ENCODE data around the gene ITGB7. TPM values are rescaled to one million over a fixed set of nuclear protein-coding genes. Genes with fewer than 3 reads are reported as not detected.
A peak's percentile ranks its signal among the peaks of the same experiment; 100 is the strongest.

ITGB7 gene
- total and polyA plus RNA-seq, 2 donors, result 9.5 to 18.9 TPM

DNA sequence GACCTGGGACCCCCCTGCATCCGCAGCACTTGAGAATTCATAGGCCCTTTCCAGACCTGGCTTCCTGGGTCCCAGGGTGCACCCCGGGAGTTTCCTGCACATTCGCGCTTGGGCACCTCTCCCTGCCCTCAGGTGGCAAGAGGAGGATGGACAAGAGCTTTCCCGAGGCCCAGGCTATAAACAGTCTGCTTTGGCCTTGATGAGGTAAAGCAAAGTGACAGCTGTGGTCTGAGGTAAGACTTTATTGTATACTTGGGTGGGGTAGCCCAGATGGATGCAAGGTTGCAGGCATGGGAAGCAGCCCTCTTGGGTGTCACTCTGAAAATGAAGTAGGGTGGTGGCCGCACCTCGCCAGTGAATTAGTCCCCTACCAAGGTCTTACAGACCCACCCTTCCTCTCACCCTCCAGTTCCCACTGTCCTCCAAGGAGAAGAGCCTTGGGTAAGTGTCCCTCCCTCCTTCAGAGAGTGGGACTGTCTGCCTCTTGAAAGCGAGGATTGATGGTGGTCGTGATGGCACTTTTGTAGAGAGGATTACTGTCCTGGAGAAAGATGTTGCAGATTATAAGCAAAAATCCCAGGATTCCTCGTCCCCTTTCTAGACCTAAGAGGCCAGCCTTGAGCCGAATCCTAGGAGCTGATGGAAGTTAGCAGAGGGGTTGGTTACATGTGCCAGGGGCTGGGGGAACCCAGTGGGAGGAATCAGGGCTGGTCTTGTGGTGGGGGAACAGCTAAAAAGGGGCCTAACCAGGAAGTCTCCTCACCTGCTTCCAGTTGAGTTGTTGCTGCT lies 15.8 kb downstream of the ITGB7 start:
- Histone ChIP-seq H3K36me3 (ENCODE audit: control insufficient read depth in 2 of 2, insufficient read depth in 2 of 2, low read length in 1 of 2) (peaks cover 45 to 59% of the 10 kb centered on the region in 2 donors), H3K4me1 (ENCODE audit: control insufficient read depth in 2 of 2, insufficient read depth in 2 of 2, low read length in 2 of 2) (peaks cover 0 to 9% of the 10 kb centered on the region in 2 donors), H3K27ac (ENCODE audit: low read depth in 1 of 2, low read length in 1 of 2) (no peak overlapping the region), H3K4me3 (ENCODE audit: low read length in 2 of 2) (no peak overlapping the region), H3K9me3 (ENCODE audit: control insufficient read depth in 2 of 2, insufficient read depth in 1 of 2, low read length in 1 of 2) (no peaks in the 10 kb centered on the region), H3K27me3 (ENCODE audit: control insufficient read depth in 2 of 2, insufficient read depth in 1 of 2, low read length in 1 of 2) (no peaks in the 10 kb centered on the region)
- no peak for DNase-seq (ENCODE audit: low read depth in 6 of 9, low spot score in 9 of 9)
- 96% methylated on average over 11 of the region's 11 CpGs for WGBS

DNA sequence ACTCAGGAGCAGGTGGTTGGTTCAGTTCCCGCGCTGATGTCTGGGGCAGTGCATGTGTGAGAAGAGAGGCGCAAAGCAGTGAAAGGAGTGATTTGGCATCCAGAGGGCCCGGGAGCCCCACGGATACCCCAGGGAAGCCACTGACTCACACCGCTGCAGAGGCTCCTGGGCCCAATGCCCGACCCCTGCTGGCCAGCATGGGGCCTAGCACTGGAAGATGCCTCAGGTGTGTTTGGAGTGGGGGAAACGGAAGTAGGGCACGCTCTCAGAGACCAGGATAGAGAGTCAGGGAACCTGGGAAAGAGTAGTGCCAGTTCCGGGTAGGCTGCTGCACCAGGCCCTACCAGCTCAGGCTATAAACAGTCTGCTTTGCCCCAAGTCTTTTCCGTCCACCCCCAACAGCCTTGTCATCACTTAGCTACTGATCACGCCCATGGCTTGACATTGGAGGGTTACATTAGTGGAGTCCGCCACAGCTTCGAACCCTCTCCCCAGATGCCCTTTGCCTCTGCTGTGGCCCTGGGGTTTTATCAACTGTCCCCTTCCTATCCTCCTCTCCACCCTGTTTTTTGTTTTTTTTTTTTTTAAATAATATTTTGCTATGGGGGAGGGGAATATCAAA lies 16.8 kb downstream of the ITGB7 start:
- peaks cover 55 to 68% of the 10 kb centered on the region in 2 donors for H3K36me3 ChIP-seq (ENCODE audit: control insufficient read depth in 2 of 2, insufficient read depth in 2 of 2, low read length in 1 of 2)
- WGBS, result 81% methylated on average over 14 of the region's 14 CpGs
- H3K27ac ChIP-seq (ENCODE audit: low read depth in 1 of 2, low read length in 1 of 2), result no peak overlapping the region
- no peak overlapping the region for H3K4me3 ChIP-seq (ENCODE audit: low read length in 2 of 2)
- H3K9me3 ChIP-seq (ENCODE audit: control insufficient read depth in 2 of 2, insufficient read depth in 1 of 2, low read length in 1 of 2), result no peaks in the 10 kb centered on the region
- no peaks in the 10 kb centered on the region for H3K27me3 ChIP-seq (ENCODE audit: control insufficient read depth in 2 of 2, insufficient read depth in 1 of 2, low read length in 1 of 2)
- peak in 1 of 9 donors; percentile 50 for DNase-seq (ENCODE audit: low read depth in 6 of 9, low spot score in 9 of 9)
- peaks cover 0 to 14% of the 10 kb centered on the region in 2 donors for H3K4me1 ChIP-seq (ENCODE audit: control insufficient read depth in 2 of 2, insufficient read depth in 2 of 2, low read length in 2 of 2)

DNA sequence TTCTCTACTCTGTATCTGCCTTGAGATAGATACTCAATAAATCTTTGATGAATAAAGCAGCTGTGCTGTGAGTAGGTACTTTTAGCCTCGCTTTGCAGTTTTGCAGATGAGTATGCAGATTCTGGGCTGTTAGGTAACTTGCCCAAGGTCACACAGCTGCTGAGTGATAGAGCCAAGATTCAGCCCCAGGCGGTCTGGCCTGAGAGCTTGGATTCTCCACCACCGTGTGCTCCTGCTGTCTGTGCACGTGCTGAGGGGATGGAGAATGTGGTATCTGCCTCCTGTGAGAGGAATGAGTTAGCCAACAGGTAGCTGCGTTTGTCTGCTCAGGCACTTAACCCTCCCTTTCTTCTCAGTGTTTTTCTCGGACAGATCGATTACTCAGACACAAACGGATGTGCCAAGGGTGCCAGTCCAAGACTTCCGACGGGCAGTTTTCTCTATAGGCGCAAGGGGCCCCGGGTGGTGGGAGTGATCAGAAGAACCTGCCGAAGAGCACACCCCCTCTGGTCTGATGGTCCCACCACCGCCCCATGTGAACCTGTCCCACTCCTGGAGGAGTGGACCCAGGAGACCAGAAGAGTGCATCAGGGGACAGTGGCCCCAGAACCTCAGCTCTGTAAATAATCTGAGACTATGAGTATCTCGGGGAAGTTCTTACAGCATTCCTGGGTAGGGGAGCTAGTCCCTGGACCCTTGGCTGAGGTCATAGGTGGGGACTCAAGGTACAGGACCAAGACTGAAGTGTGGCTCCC lies 19.7 kb downstream of the ITGB7 start:
- WGBS, result 94% methylated on average over 15 of the region's 15 CpGs
- Histone ChIP-seq H3K27me3 (ENCODE audit: control insufficient read depth in 2 of 2, insufficient read depth in 1 of 2, low read length in 1 of 2) (no peaks in the 10 kb centered on the region), H3K4me3 (ENCODE audit: low read length in 2 of 2) (no peak overlapping the region), H3K9me3 (ENCODE audit: control insufficient read depth in 2 of 2, insufficient read depth in 1 of 2, low read length in 1 of 2) (peaks cover 0 to 2% of the 10 kb centered on the region in 2 donors), H3K36me3 (ENCODE audit: control insufficient read depth in 2 of 2, insufficient read depth in 2 of 2, low read length in 1 of 2) (peaks cover 76 to 90% of the 10 kb centered on the region in 2 donors), H3K4me1 (ENCODE audit: control insufficient read depth in 2 of 2, insufficient read depth in 2 of 2, low read length in 2 of 2) (peaks cover 11 to 32% of the 10 kb centered on the region in 2 donors), H3K27ac (ENCODE audit: low read depth in 1 of 2, low read length in 1 of 2) (no peak overlapping the region)
- DNase-seq (ENCODE audit: low read depth in 6 of 9, low spot score in 9 of 9), result no peak

DNA sequence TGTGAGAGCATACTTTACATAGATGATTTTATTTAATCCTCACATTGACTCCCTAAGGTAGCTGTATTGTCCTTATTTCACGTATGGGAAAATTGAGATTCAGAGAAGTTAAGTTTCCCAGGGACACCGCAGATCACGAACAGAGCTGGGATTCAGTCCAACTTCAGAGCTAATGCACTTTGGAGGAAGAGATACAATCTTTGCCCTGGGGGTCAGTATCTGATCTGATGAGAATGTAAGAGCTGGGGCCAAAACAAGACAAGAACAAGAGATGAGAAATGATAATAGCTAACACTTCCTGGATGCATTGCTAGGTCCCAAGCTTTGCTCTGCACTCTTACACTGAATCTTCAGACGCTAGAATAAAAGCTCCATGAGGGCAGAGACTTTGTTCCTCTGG lies 20.3 kb downstream of the ITGB7 start:
- Histone ChIP-seq H3K36me3 (ENCODE audit: control insufficient read depth in 2 of 2, insufficient read depth in 2 of 2, low read length in 1 of 2) (peaks cover 77 to 90% of the 10 kb centered on the region in 2 donors), H3K4me1 (ENCODE audit: control insufficient read depth in 2 of 2, insufficient read depth in 2 of 2, low read length in 2 of 2) (peaks cover 17 to 38% of the 10 kb centered on the region in 2 donors), H3K27ac (ENCODE audit: low read depth in 1 of 2, low read length in 1 of 2) (no peak overlapping the region), H3K9me3 (ENCODE audit: control insufficient read depth in 2 of 2, insufficient read depth in 1 of 2, low read length in 1 of 2) (peaks cover 0 to 2% of the 10 kb centered on the region in 2 donors), H3K4me3 (ENCODE audit: low read length in 2 of 2) (no peak overlapping the region), H3K27me3 (ENCODE audit: control insufficient read depth in 2 of 2, insufficient read depth in 1 of 2, low read length in 1 of 2) (no peaks in the 10 kb centered on the region)
- DNase-seq (ENCODE audit: low read depth in 6 of 9, low spot score in 9 of 9), result no peak
- WGBS, result 95% methylated on average over 4 of the region's 4 CpGs

DNA sequence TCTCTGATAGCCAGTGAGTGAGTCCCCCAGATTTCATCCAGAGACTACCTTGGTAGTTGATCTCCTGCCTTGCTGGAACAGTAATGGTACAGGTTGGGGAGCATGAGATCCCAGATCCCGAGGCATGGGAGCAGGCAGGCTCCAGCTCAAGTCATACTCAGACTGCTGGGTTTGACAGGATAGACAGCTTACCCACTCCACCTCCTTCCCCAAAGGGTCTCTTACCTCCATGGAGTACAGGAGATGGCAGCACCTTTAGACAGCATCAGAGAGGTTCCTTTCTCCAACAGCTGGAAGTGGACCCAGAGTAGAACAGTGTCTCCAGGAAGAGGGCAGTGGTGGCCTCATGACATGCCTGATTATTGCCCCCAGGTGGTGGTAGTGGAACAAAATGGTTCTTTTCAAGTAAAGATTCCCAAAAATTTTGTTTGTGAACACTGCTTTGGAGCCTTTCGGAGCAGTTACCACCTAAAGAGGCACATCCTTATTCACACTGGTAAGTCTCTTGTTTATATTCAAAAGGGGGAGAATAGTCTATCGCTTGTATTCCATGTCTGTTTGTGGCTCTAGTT lies 21.4 kb downstream of the ITGB7 start:
- Histone ChIP-seq H3K27me3 (ENCODE audit: control insufficient read depth in 2 of 2, insufficient read depth in 1 of 2, low read length in 1 of 2) (no peaks in the 10 kb centered on the region), H3K4me3 (ENCODE audit: low read length in 2 of 2) (no peak overlapping the region), H3K27ac (ENCODE audit: low read depth in 1 of 2, low read length in 1 of 2) (no peak overlapping the region), H3K36me3 (ENCODE audit: control insufficient read depth in 2 of 2, insufficient read depth in 2 of 2, low read length in 1 of 2) (peaks cover 70 to 83% of the 10 kb centered on the region in 2 donors), H3K4me1 (ENCODE audit: control insufficient read depth in 2 of 2, insufficient read depth in 2 of 2, low read length in 2 of 2) (peaks cover 22 to 45% of the 10 kb centered on the region in 2 donors), H3K9me3 (ENCODE audit: control insufficient read depth in 2 of 2, insufficient read depth in 1 of 2, low read length in 1 of 2) (peaks cover 0 to 2% of the 10 kb centered on the region in 2 donors)
- no peak for DNase-seq (ENCODE audit: low read depth in 6 of 9, low spot score in 9 of 9)
- 98% methylated on average over 3 of the region's 3 CpGs for WGBS

DNA sequence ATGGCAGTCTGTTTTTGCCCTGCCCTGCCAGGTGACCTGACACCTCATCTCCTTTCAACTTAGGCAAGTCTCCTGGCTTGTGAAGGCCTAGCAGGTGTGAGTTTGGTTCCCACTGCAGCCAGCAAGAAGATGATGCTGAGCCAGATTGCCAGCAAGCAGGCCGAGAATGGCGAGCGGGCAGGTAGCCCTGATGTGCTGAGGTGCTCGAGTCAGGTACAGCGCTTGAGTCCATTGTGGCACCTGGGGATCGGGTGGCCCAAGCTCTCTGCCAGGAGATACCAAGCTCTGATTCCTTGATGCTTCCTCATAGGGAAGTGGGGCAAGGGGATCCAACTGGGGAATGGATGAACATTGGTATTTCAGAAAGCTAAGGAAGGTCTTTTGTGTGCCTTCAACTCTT lies 22.2 kb downstream of the ITGB7 start:
- no peak for DNase-seq (ENCODE audit: low read depth in 6 of 9, low spot score in 9 of 9)
- Histone ChIP-seq H3K27ac (ENCODE audit: low read depth in 1 of 2, low read length in 1 of 2) (peak overlapping the region in 1 of 2 donors; percentile 63), H3K9me3 (ENCODE audit: control insufficient read depth in 2 of 2, insufficient read depth in 1 of 2, low read length in 1 of 2) (peaks cover 0 to 2% of the 10 kb centered on the region in 2 donors), H3K27me3 (ENCODE audit: control insufficient read depth in 2 of 2, insufficient read depth in 1 of 2, low read length in 1 of 2) (no peaks in the 10 kb centered on the region), H3K36me3 (ENCODE audit: control insufficient read depth in 2 of 2, insufficient read depth in 2 of 2, low read length in 1 of 2) (peaks cover 70 to 79% of the 10 kb centered on the region in 2 donors), H3K4me1 (ENCODE audit: control insufficient read depth in 2 of 2, insufficient read depth in 2 of 2, low read length in 2 of 2) (peaks cover 22 to 44% of the 10 kb centered on the region in 2 donors), H3K4me3 (ENCODE audit: low read length in 2 of 2) (no peak overlapping the region)
- WGBS, result 98% methylated on average over 6 of the region's 6 CpGs

DNA sequence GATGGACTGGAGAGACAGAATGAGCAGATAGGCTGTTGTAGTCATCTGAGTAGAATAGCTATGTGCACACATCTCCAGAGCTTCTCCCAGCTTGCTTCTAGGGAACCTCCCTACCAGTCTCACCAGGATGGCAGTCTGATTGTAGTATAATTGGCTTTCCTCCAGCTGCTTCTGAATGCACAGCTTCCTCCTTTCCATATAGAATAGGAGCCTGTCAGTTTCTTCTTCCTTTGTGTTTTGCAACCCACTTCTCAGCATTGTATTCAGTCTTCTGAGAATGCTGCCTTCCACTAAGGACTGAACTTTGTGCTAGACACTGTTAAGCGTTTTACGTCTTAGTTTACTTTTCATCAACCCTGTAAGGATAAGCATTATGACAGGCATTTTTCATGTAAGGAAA lies 24.1 kb downstream of the ITGB7 start:
- Histone ChIP-seq H3K27me3 (ENCODE audit: control insufficient read depth in 2 of 2, insufficient read depth in 1 of 2, low read length in 1 of 2) (no peaks in the 10 kb centered on the region), H3K9me3 (ENCODE audit: control insufficient read depth in 2 of 2, insufficient read depth in 1 of 2, low read length in 1 of 2) (peaks cover 0 to 2% of the 10 kb centered on the region in 2 donors), H3K4me1 (ENCODE audit: control insufficient read depth in 2 of 2, insufficient read depth in 2 of 2, low read length in 2 of 2) (peaks cover 22 to 45% of the 10 kb centered on the region in 2 donors), H3K27ac (ENCODE audit: low read depth in 1 of 2, low read length in 1 of 2) (no peak overlapping the region), H3K36me3 (ENCODE audit: control insufficient read depth in 2 of 2, insufficient read depth in 2 of 2, low read length in 1 of 2) (peaks cover 60 to 64% of the 10 kb centered on the region in 2 donors), H3K4me3 (ENCODE audit: low read length in 2 of 2) (no peak overlapping the region)
- 96% methylated on average over 2 of the region's 2 CpGs for WGBS
- no peak for DNase-seq (ENCODE audit: low read depth in 6 of 9, low spot score in 9 of 9)

DNA sequence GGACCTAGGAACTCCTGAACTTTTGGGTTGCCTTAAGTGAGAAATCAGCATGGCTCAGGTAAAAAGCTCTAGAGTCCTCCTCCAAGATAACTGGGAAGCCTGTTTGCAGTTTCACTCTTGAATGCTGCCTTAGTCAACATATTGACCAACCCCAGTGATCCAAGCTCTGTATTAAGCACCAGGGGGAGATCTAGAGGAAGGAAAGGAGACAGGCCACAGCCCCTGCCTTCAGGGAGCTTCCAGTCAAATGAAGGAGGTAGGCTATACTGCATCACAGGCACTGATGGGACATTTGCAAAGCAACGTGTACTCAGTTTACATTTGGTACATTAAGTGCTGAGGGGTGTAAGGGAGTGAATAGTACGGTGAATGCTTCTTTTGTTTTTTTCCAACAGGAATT lies 25.1 kb downstream of the ITGB7 start:
- Histone ChIP-seq H3K36me3 (ENCODE audit: control insufficient read depth in 2 of 2, insufficient read depth in 2 of 2, low read length in 1 of 2) (peaks cover 50 to 54% of the 10 kb centered on the region in 2 donors), H3K27ac (ENCODE audit: low read depth in 1 of 2, low read length in 1 of 2) (peak overlapping the region in 1 of 2 donors; percentile 86)

More for the DNA sequence above, 25.1 kb downstream of the ITGB7 start:
- Histone ChIP-seq H3K27me3 (ENCODE audit: control insufficient read depth in 2 of 2, insufficient read depth in 1 of 2, low read length in 1 of 2) (no peaks in the 10 kb centered on the region), H3K4me1 (ENCODE audit: control insufficient read depth in 2 of 2, insufficient read depth in 2 of 2, low read length in 2 of 2) (peaks cover 22 to 45% of the 10 kb centered on the region in 2 donors), H3K4me3 (ENCODE audit: low read length in 2 of 2) (peak overlapping the region; percentile 57 to 79), H3K9me3 (ENCODE audit: control insufficient read depth in 2 of 2, insufficient read depth in 1 of 2, low read length in 1 of 2) (peaks cover 0 to 2% of the 10 kb centered on the region in 2 donors)
- no peak for DNase-seq (ENCODE audit: low read depth in 6 of 9, low spot score in 9 of 9)
- WGBS, result 98% methylated on average over 2 of the region's 2 CpGs
